Cardiac septum (tissue), 1 donor: ENCODE results near the gene NIPAL3. TPM values are rescaled to one million over a fixed set of nuclear protein-coding genes. Genes with fewer than 3 reads are reported as not detected.

ENCODE experiments used
- DNase-seq: peaks from one replicate; pipeline ENCODE4 v3.0.0-alpha.2; 2020; ENCODE audit warnings: low spot score
- intact Hi-C: fragments of 100-400 bp; cut with DNase I; formaldehyde crosslinking; loops from one replicate; pipeline ENCODE4 v1.14.0; 2022
- total RNA-seq: library from RNA; stranded (reverse); fragmentation: NEBNext Ultra II Directional; extraction: Animal tissue kit (Norgen Biotek cat#: 25700); gene quantifications from one replicate; pipeline ENCODE4 v1.2.1, GENCODE V29; 2021
- donor health status: DM: no; HTN: no; CAD: no.

NIPAL3 gene
- total RNA-seq, 1 donor from 2014 or later, result 21.3 TPM

- DNase-seq, result no peak
- intact Hi-C loops, result loop anchor here (5.0 kb wide), 1 partner anchor 249 kb away; no protein-coding TSS in a partner anchor
Observed at GRCh38 chr1:24388331-24388885, 27.2 kb upstream of the NIPAL3 start.

GRCh38 chr1:24389231-24389678 lies 26.3 kb upstream of the NIPAL3 start:
- no peak for DNase-seq
- intact Hi-C loops, result loop anchor here (5.0 kb wide), 1 partner anchor 248 kb away; no protein-coding TSS in a partner anchor

- intact Hi-C loops, result loop anchor here (1.0 to 10.0 kb wide), 4 partner anchors 99 to 316 kb away; no protein-coding TSS in a partner anchor
Observed at GRCh38 chr1:24390924-24391782, 24.4 kb upstream of the NIPAL3 start.

GRCh38 chr1:24391882-24392603 lies 23.6 kb upstream of the NIPAL3 start:
- DNase-seq, result no peak
- intact Hi-C loops, result loop anchor here (1.0 to 10.0 kb wide), 4 partner anchors 100 to 317 kb away; no protein-coding TSS in a partner anchor

More at GRCh38 chr1:24390924-24391782, 24.4 kb upstream of the NIPAL3 start:
- peak; percentile 88 for DNase-seq

- intact Hi-C loops, result loop anchor here (5.0 to 10.0 kb wide), 3 partner anchors 100 to 318 kb away; no protein-coding TSS in a partner anchor
- no peak for DNase-seq
Observed at GRCh38 chr1:24392604-24392946, 23.0 kb upstream of the NIPAL3 start.

- intact Hi-C loops, result loop anchor here (5.0 to 10.0 kb wide), 3 partner anchors 101 to 318 kb away; no protein-coding TSS in a partner anchor
- DNase-seq, result no peak
Observed at GRCh38 chr1:24392982-24393650, 22.5 kb upstream of the NIPAL3 start.

- intact Hi-C loops, result loop anchor here (5.0 to 10.0 kb wide), 3 partner anchors 102 to 319 kb away; no protein-coding TSS in a partner anchor
- DNase-seq, result no peak
Observed at GRCh38 chr1:24393892-24394291, 21.7 kb upstream of the NIPAL3 start.

- intact Hi-C loops, result no loop called here
- no peak for DNase-seq
Observed at GRCh38 chr1:24400065-24400464, 15.5 kb upstream of the NIPAL3 start.

GRCh38 chr1:24403806-24404205 lies 11.8 kb upstream of the NIPAL3 start:
- intact Hi-C loops, result no loop called here
- DNase-seq, result no peak

- intact Hi-C loops, result no loop called here
- no peak for DNase-seq
Observed at GRCh38 chr1:24406788-24407187, 8.8 kb upstream of the NIPAL3 start.

GRCh38 chr1:24409535-24409934 lies 6.1 kb upstream of the NIPAL3 start:
- intact Hi-C loops, result no loop called here
- no peak for DNase-seq

GRCh38 chr1:24410750-24411149 lies 4.9 kb upstream of the NIPAL3 start:
- DNase-seq, result no peak
- intact Hi-C loops, result no loop called here

GRCh38 chr1:24411963-24412362 lies 3.6 kb upstream of the NIPAL3 start:
- no peak for DNase-seq
- intact Hi-C loops, result no loop called here

- intact Hi-C loops, result no loop called here
- DNase-seq, result no peak
Observed at GRCh38 chr1:24412408-24412807, 3.2 kb upstream of the NIPAL3 start.

- intact Hi-C loops, result no loop called here
Observed at GRCh38 chr1:24413350-24414163, 2.0 kb upstream of the NIPAL3 start, which contains the start of gene STPG1. Gene STPG1 (minus strand): TSS chr1:24413782. CDS start chr1:24401388, 12,394 bp downstream.

GRCh38 chr1:24414775-24415333 lies 748 bp upstream of the NIPAL3 start:
- intact Hi-C loops, result loop anchor here (5.0 kb wide), 2 partner anchors 87 to 227 kb away; partner anchors contain the start of genes RCAN3 and SRRM1
- DNase-seq, result no peak

More at GRCh38 chr1:24413350-24414163, 2.0 kb upstream of the NIPAL3 start, which contains the start of gene STPG1:
- peak; percentile 91 for DNase-seq

GRCh38 chr1:24415910-24416665 lies 486 bp downstream of the NIPAL3 start:
- intact Hi-C loops, result loop anchor here (5.0 kb wide), 2 partner anchors 86 to 226 kb away; partner anchors contain the start of genes RCAN3 and SRRM1
- no peak for DNase-seq
